OCI-M2 (cell line): ENCODE data around the gene NUP214.
"Not testable (repeated sequence)": the region's sequence is repeated elsewhere in the genome, so short reads cannot be mapped to it uniquely, and the experiment has no call there.

Source experiments
- DNase-seq: peaks from one replicate; lab custom pipeline; 2025; ENCODE audit not compliant: unreplicated experiment; lab: John Stamatoyannopoulos, UW

The NUP214 gene

GRCh38 chr9:131227959-131228460, 102.6 kb downstream of the NUP214 start:
- no peak for DNase-seq

GRCh38 chr9:131228988-131229387, 103.6 kb downstream of the NUP214 start:
- no peak for DNase-seq

- no peak for DNase-seq
Measured at GRCh38 chr9:131233556-131233955, 108.2 kb downstream of the NUP214 start.

GRCh38 chr9:131233995-131234394, 108.6 kb downstream of the NUP214 start:
- DNase-seq = no peak

GRCh38 chr9:131234799-131235479, 109.6 kb downstream of the NUP214 start:
- no peak for DNase-seq

- DNase-seq = no peak
Measured at GRCh38 chr9:131235480-131235851, 110.1 kb downstream of the NUP214 start.

- no peak for DNase-seq
Measured at GRCh38 chr9:131236161-131236560, 110.8 kb downstream of the NUP214 start.

- no peak for DNase-seq
Measured at GRCh38 chr9:131236761-131237160, 111.4 kb downstream of the NUP214 start.

GRCh38 chr9:131237291-131237690, 111.9 kb downstream of the NUP214 start:
- DNase-seq = no peak

GRCh38 chr9:131237931-131238401, 112.6 kb downstream of the NUP214 start:
- DNase-seq = no peak

- no peak for DNase-seq
Measured at GRCh38 chr9:131238402-131239021, 113.1 kb downstream of the NUP214 start.

GRCh38 chr9:131239161-131239975, 114.0 kb downstream of the NUP214 start:
- DNase-seq = no peak

GRCh38 chr9:131240047-131240921, 114.9 kb downstream of the NUP214 start:
- no peak for DNase-seq

- DNase-seq = not testable (repeated sequence)
Measured at GRCh38 chr9:131244331-131244730, 118.9 kb downstream of the NUP214 start.

GRCh38 chr9:131246618-131247017, 121.2 kb downstream of the NUP214 start:
- DNase-seq = no peak

- DNase-seq = no peak
Measured at GRCh38 chr9:131252120-131252519, 126.7 kb downstream of the NUP214 start.

- no peak for DNase-seq
Measured at GRCh38 chr9:131253891-131254491, 128.6 kb downstream of the NUP214 start.

GRCh38 chr9:131254626-131255025, 129.2 kb downstream of the NUP214 start:
- DNase-seq = no peak

- no peak for DNase-seq
Measured at GRCh38 chr9:131255676-131256197, 130.4 kb downstream of the NUP214 start.
